NCI-H446 treated with DMSO at 0.1 percent for 48 hours (cell line): ENCODE data around the gene PBX4.

Experiments
- DNase-seq: peaks from one replicate; lab custom pipeline; 2025; lab: John Stamatoyannopoulos, UW

Gene PBX4

GRCh38 chr19:19553670-19554069, 64.8 kb downstream of the PBX4 start:
- no peak for DNase-seq

DNA sequence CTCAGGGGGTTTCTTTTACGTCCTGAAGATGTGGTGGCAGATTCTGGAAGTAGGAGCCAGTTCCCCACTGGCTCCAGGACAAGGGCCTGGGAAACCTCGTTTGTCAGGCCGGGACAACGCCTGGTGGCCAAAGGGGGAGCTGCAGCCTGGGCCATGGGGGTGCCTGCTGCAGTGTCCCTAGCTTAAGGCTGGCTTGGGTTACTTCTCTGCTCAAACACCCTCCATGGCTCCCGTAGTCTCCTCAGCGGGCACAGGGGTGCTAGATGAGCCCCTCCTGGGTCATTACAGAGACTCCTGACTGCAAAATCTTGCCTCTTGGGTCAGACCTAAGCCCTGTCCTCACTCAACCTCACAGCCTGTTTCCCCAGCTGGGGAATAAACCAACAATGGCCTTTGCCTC, 65.7 kb downstream of the PBX4 start:
- DNase-seq = no peak

DNA sequence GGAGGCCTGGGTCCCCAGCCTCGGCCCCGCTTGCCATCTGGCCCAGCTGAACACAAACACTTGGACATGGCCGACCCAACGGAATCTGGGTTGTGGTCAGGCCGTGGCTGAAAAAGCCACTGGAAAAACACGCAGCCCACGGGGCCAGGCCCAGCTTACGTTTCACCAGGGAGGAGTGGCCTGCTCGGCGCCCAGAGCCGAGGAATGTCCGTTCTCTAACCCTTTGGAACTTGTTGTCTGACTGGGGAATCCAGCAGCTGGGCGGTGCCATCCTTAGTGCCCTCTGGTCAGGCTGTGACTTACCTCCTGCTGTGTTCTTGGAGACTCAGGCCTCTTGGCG, 66.7 kb downstream of the PBX4 start:
- DNase-seq = no peak

GRCh38 chr19:19550972-19551852, 67.3 kb downstream of the PBX4 start:
- DNase-seq = no peak

DNA sequence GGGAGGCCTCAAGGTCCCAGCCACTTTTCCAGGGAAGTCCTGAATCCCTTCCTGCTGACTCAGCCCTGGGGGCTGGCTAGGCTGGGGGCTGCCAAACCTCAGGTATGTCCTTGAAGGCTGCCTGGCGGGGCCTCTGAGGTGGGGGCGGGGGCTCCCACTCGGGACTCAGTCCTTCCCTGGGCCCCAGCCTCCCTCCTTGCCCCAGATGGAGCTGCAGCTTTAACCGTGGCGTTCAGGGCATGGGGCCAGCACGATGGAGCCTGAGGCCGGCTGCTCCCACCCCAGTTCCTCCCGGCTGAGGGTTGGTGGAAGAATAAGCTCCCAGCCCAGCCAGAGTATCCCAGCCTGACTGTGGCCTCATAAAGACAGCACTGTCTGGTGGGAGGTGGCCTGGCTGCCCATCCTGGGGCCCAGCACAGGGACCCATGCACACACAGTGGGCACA, 68.0 kb downstream of the PBX4 start:
- DNase-seq = no peak

GRCh38 chr19:19549804-19550464, 68.6 kb downstream of the PBX4 start:
- no peak for DNase-seq

DNA sequence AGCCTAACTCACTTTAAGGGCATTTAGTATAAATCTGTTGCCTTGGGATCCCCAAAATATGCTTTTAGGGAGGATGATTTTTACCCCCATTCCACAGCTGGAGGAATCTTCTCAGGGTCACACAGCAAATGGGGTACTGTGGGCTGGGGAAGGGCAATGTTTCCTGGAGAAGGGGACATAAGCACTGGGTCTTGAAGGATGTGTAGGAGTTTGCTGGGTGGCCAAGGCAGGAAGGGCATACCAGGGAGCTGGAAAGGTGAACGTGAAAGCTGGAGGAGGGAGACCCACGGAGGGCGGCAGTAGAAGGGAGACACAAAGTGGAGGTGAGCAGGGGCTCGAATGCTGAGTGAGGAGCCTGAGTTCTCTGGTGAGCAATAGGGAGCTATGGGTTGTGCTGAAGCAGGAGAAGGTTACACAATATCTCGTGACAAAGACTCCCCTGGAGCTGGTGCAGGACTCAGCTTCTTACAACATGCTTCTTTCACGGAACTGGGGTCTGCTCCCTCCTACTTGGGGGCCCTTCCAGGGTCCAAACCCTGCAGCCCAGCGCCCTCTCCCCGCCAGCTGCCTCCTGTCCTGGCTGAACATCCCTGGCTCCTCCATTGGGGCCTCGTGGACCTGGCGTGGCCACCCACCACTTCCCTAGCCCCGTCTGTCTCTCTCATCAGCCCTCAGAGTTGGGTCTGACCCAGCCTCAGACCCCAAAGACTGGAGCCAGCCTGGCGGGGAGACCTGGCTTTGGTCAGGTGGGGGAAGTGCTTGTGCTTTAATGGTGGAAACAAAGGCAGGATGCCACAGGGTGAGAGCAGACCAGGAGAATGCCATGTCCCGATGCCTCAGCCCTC, 69.3 kb downstream of the PBX4 start:
- no peak for DNase-seq

DNA sequence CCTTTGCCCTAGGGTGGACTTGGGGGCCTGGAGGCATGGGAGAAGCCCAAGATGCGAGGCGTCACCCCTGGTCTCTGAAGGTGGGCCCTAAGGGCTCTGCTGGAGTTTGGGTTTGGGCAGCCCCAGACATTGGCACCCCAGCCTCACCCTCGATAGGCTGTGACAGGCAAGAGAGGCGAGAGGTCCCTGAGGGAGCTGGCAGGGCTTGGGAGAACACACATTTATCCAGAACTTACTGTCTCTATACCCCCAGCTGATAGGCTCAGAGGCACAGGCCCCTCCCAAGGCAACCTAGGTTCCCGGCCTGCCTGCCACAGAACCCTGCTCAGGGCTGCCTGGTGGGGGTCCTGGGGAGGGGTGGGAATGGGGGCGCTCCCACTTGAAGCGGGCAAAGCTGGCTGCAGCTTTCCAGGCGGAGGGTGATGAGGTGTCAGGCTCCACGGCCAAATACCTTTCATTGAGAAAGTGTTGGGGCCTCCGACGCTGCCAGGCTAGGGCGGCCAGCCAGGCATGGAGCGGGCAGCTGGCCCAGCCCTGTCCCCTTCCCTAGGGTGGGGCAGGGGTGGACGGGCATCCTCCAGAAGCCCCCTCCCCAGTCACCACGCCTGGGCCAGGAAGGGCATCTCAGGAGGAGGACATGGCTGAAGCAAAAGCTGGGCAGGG, 70.7 kb downstream of the PBX4 start:
- no peak for DNase-seq

DNA sequence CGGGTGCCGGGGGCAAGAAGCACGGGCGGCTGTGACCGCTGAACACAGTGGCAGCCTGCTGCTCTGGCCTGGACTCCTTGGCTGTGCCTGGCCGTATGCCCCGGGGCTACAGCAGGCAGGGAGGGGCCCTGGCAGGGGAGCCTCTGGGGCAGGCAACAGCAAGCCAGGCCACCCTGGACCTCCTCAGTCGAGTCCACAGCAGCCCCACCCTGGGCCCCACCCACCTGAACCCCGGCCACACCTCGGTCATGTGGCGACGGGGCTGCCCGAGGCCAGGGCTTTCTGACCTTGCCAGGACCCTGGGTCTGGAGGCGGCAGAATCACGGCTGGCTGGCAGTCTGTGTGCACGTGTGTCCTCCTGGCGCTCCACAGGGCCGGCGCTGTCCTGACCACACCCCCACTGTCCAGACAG, 71.7 kb downstream of the PBX4 start:
- no peak for DNase-seq

DNA sequence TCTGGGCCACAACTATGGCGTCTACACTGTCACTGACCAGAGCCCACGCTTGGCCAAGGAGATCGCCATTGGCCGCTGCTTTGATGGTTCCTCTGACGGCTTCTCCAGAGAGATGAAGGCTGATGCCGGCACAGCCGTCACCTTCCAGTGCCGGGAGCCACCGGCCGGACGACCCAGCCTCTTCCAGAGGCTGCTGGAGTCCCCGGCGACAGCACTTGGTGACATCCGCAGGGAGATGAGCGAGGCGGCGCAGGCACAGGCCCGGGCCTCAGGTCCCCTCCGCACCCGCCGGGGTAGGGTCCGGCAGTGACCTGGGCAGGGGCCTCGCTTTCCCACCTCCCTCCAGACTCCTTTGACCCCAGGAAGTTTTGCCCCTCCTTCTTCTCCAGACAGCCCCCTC, 72.8 kb downstream of the PBX4 start:
- no peak for DNase-seq

- DNase-seq = no peak
These were observed 73.4 kb downstream of the PBX4 start for GRCh38 chr19:19544954-19545591.

DNA sequence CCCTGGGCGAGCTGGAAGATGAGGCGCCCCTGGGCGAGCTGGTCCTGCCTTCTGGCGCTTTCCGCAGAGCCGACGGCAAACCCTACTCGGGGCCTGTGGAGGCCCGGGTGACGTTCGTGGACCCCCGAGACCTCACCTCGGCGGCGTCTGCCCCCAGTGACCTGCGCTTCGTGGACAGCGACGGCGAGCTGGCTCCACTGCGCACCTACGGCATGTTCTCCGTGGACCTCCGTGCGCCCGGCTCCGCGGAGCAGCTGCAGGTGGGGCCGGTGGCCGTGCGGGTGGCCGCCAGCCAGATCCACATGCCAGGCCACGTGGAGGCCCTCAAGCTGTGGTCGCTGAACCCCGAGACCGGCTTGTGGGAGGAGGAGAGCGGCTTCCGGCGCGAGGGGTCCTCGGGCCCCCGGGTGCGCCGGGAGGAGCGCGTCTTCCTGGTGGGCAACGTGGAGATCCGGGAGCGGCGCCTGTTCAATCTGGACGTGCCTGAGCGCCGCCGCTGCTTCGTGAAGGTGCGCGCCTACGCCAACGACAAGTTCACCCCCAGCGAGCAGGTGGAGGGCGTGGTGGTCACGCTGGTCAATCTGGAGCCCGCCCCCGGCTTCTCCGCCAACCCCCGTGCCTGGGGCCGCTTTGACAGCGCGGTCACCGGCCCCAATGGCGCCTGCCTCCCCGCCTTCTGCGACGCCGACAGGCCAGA, 74.1 kb downstream of the PBX4 start:
- DNase-seq = no peak

DNA sequence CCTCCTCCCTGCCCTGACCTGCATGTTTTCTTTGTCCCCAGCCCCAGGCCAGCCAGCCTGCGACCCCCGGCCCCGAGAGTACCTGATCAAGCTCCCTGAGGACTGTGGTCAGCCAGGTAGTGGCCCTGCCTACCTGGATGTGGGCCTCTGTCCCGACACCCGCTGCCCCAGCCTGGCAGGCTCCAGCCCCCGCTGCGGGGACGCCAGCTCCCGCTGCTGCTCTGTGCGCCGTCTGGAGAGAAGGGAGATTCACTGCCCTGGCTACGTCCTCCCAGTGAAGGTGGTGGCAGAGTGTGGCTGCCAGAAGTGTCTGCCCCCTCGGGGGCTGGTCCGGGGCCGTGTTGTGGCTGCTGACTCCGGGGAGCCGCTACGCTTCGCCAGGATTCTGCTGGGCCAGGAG, 74.8 kb downstream of the PBX4 start:
- DNase-seq = no peak

DNA sequence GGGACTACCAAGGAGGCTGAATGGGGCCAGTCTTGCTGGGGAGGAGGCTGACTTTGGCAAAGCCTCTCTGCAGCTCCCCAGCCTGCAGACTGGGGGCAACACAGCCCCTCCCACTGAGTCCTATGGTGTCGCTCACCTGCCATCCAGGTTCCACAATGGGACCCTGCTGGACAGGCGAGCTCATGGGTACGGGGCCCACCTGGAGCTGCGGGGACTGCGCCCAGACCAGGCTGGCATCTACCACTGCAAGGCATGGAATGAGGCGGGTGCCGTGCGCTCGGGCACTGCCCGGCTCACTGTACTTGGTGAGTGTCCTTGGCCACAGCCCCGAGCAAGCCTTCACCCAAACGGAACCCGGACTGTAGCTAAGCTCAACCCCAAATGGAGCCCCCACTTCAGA, 75.4 kb downstream of the PBX4 start:
- DNase-seq = no peak

DNA sequence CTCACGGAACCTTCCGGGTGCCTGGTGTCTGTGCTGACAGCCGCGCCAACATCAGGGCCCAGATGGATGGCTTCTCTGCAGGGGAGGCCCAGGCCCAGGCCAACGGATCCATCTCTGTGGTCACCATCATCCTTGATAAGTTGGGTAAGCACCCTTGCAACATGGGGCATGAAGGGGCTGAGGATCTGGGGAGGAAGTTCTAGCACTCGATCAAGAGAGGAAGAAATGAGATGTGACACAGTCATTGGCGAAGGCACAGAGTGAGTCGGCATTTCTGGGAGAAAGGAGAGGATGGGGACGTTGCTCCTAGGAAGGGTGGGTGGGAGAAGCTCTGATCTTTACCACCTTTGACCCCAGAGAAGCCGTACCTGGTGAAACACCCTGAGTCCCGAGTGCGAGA, 76.0 kb downstream of the PBX4 start:
- DNase-seq = no peak

GRCh38 chr19:19541616-19542015, 76.9 kb downstream of the PBX4 start:
- no peak for DNase-seq

DNA sequence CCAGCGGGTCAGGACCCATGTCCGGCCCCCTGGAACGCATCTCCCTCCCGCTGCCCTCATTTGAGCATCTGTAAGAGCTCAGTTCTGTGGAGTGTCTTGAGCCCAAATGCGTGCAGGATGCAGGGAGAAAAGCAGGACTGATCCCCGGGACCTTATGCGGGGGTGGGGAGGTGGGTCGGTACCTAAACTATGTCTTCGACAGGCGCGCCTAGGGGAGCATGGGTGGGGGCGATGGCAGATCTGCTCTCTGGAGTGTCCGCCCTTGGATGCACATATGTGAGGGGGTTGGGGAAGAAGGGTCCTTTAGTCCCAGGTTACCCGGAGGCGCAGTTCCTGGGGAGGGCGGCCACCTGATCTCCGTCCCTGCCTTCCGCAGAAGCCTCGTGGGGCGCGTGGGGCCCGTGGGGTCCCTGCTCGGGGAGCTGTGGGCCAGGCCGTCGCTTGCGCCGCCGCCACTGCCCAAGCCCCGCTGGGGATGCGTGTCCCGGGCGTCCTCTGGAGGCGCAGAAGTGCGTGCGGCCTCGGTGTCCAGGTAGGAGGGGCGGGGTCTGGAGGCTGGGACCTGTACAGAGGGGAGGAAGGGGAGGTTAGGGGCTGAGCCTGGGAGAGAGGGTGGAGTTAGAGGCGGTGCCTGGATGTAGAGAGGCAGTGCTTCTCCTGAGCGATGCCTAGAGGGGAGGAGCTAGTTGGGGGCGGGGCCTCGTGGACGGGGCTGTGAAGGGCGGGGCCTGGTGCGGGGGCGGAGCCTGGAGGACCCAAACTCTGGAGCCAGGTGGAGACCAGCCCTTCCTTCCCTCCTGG, 77.6 kb downstream of the PBX4 start:
- no peak for DNase-seq

DNA sequence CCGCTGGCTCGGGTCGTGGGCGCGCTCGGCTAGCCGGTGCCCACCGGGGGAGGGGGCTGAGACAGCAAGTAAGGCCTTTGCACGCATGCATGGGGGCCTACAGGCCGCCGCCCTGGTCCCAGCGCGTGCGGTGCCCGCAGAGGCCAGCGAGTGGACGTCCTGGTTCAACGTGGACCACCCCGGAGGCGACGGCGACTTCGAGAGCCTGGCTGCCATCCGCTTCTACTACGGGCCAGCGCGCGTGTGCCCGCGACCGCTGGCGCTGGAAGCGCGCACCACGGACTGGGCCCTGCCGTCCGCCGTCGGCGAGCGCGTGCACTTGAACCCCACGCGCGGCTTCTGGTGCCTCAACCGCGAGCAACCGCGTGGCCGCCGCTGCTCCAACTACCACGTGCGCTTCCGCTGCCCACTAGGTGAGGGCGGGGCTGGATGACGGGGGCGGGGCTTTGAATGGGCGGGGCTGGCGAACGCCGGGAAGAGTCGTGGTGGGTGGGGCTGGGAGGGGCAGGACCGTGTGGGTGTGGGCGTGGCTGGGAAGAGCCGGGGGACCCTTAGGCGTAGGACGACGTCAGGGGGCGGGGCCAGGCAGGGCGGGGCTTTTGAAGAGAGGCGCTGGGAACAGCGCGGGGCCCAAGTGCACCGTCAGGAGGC, 78.3 kb downstream of the PBX4 start:
- DNase-seq = no peak

GRCh38 chr19:19539698-19540063, 78.8 kb downstream of the PBX4 start:
- no peak for DNase-seq

GRCh38 chr19:19538785-19539166, 79.7 kb downstream of the PBX4 start:
- no peak for DNase-seq
